Muscle layer of colon (tissue), 2 donors: Measurements from ENCODE around the gene MAPK8IP3.
"Not testable (repeated sequence)": the region's sequence is repeated elsewhere in the genome, so short reads cannot be mapped to it uniquely, and the experiment has no call there.

Experiments
- H3K27ac ChIP-seq: one replicate; pipeline ENCODE4 v1.7.0; 2013; ENCODE audit warnings: low read depth, mild to moderate bottlenecking, low read length, moderate library complexity
- H3K27me3 ChIP-seq, 2 donors: one replicate each; pipeline ENCODE4 v1.7.0; 2013; ENCODE audit warnings: low read length in 2 of 2, mild to moderate bottlenecking in 2 of 2; ENCODE audit not compliant: insufficient read depth in 2 of 2, control insufficient read depth in 1 of 2
- H3K36me3 ChIP-seq: one replicate; pipeline ENCODE4 v1.7.0; 2013; ENCODE audit warnings: mild to moderate bottlenecking, low read length; ENCODE audit not compliant: insufficient read depth
- H3K4me1 ChIP-seq: one replicate; pipeline ENCODE4 v1.7.0; 2013; ENCODE audit warnings: mild to moderate bottlenecking, low read length; ENCODE audit not compliant: insufficient read depth
- H3K4me3 ChIP-seq, 2 donors: one replicate each; pipeline ENCODE4 v1.7.0; 2013; ENCODE audit warnings: low read length in 2 of 2, low read depth in 1 of 2, mild to moderate bottlenecking in 1 of 2, moderate library complexity in 1 of 2
- H3K9ac ChIP-seq: one replicate; pipeline ENCODE4 v1.7.0; 2013; ENCODE audit warnings: low read length
- H3K9me3 ChIP-seq: one replicate; pipeline ENCODE4 v1.7.0; 2013; ENCODE audit warnings: mild to moderate bottlenecking, low read length
- donor health status: abdominal sarcoma.
- donor health status: Adenocarcinoma of cecum.

Gene MAPK8IP3

DNA sequence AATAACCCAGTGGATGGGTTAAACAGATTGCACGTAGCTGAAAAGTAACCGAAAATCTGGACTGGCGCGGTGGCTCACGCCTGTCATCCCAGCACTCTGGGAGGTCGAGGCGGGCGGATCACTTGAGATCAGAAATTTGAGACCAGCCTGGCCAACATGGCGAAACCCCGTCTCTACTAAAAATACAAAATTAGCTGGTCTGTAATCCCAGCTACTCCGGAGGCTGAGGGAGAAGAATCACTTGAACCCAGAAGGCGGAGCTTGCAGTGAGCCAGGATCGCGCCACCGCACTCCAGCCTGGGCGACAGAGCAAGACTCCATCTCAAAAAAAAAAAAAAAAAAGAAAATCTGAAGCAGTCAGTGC, 689 bp upstream of the MAPK8IP3 start:
- H3K4me1 ChIP-seq = peaks cover 20% of the 10 kb centered on the region
- H3K9ac ChIP-seq = peak overlapping the region; percentile 64
- H3K4me3 ChIP-seq = peak overlapping the region; percentile 83 to 89
- H3K9me3 ChIP-seq, H3K27me3 ChIP-seq: not testable (repeated sequence)
- H3K27ac ChIP-seq = peak overlapping the region; percentile 99
- H3K36me3 ChIP-seq = peaks cover 14% of the 10 kb centered on the region

- peak overlapping the region; percentile 99 for H3K27ac ChIP-seq
- H3K9ac ChIP-seq = peak overlapping the region; percentile 86
- H3K36me3 ChIP-seq = peaks cover 6% of the 10 kb centered on the region
- peaks cover 25% of the 10 kb centered on the region for H3K4me1 ChIP-seq
- H3K27me3 ChIP-seq = no peaks in the 10 kb centered on the region
- H3K4me3 ChIP-seq = peak overlapping the region; percentile 83 to 89
- H3K9me3 ChIP-seq = no peaks in the 10 kb centered on the region
These were observed 594 bp downstream of the MAPK8IP3 start for GRCh38 chr16:1706386-1707192.

DNA sequence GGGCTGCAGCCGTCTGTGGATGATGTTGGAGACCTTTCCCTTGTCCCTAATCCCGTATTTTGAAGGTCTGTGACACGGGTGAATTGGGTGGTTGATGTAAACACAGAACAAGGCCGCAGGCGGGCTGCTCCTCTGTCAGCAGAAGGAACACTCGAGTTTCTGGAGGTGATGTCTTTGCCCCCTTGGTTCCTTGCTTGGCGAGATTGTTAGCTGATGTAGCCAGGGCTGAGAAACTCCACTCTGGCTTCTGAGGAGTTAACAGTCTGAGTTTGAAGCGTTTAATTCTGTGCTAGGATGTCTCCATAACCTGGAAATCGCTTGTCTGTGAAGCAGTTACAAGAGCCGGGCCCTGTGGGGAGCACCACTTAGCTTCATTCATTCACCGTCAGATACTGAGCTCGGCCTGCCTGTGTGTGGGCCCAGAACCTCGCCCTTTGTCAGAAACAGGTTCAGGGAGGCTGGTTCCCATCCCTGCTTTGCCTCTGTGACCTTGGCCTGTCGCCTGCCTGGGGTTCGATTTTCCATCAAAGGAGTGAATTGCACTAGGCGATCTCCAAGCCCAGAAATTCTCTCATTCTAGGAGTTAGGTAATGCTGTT, 1.3 kb downstream of the MAPK8IP3 start:
- Histone ChIP-seq H3K36me3 (peaks cover 4% of the 10 kb centered on the region), H3K9me3 (no peaks in the 10 kb centered on the region), H3K4me1 (peaks cover 25% of the 10 kb centered on the region), H3K9ac (peak overlapping the region; percentile 86), H3K4me3 (peak overlapping the region; percentile 76 to 83), H3K27ac (peak overlapping the region; percentile 99), H3K27me3 (no peaks in the 10 kb centered on the region)

GRCh38 chr16:1708083-1708767, 2.2 kb downstream of the MAPK8IP3 start:
- peak overlapping the region; percentile 36 for H3K27ac ChIP-seq
- H3K4me3 ChIP-seq = peak overlapping the region in 1 of 2 donors; percentile 76
- H3K9ac ChIP-seq = peak overlapping the region; percentile 86
- no peaks in the 10 kb centered on the region for H3K9me3 ChIP-seq
- no peaks in the 10 kb centered on the region for H3K27me3 ChIP-seq
- H3K36me3 ChIP-seq = no peaks in the 10 kb centered on the region
- H3K4me1 ChIP-seq = peaks cover 32% of the 10 kb centered on the region

- H3K4me3 ChIP-seq = peak overlapping the region in 1 of 2 donors; percentile 76
- H3K9me3 ChIP-seq = no peaks in the 10 kb centered on the region
- H3K27me3 ChIP-seq = no peaks in the 10 kb centered on the region
- H3K4me1 ChIP-seq = peaks cover 38% of the 10 kb centered on the region
- no peak overlapping the region for H3K27ac ChIP-seq
- H3K36me3 ChIP-seq = no peaks in the 10 kb centered on the region
- no peak overlapping the region for H3K9ac ChIP-seq
These were observed 2.8 kb downstream of the MAPK8IP3 start for GRCh38 chr16:1708768-1709180.

DNA sequence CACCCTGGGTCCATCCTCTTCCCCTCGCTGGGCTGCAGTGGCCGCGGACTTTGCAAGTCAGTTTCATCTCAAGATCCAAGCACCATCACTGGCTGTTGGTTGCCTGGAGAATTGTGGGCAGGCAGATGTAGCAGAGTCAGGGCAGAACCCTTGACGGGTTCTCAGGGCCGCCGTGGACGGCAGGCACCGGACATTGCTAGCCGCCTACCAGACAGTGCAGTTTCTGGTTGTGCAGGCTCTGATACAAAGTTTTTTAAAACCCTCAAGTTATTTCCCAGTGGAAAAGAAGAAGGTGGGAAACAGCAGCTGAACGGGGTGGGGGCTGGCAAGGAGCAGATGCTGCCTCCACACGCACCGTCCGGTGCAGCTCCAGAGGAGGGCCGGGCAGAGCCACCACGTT, 3.4 kb downstream of the MAPK8IP3 start:
- Histone ChIP-seq H3K9ac (no peak overlapping the region), H3K27me3 (no peaks in the 10 kb centered on the region), H3K4me3 (no peak overlapping the region), H3K4me1 (peaks cover 42% of the 10 kb centered on the region), H3K9me3 (no peaks in the 10 kb centered on the region), H3K27ac (no peak overlapping the region), H3K36me3 (no peaks in the 10 kb centered on the region)

GRCh38 chr16:1710811-1711507, 5.0 kb downstream of the MAPK8IP3 start:
- no peaks in the 10 kb centered on the region for H3K36me3 ChIP-seq
- H3K4me1 ChIP-seq = peaks cover 42% of the 10 kb centered on the region
- H3K27me3 ChIP-seq = no peaks in the 10 kb centered on the region
- H3K4me3 ChIP-seq = no peak overlapping the region
- no peak overlapping the region for H3K9ac ChIP-seq
- H3K27ac ChIP-seq = no peak overlapping the region
- no peaks in the 10 kb centered on the region for H3K9me3 ChIP-seq

- no peak overlapping the region for H3K27ac ChIP-seq
- no peak overlapping the region for H3K4me3 ChIP-seq
- no peaks in the 10 kb centered on the region for H3K36me3 ChIP-seq
- no peaks in the 10 kb centered on the region for H3K27me3 ChIP-seq
- no peaks in the 10 kb centered on the region for H3K9me3 ChIP-seq
- peaks cover 36% of the 10 kb centered on the region for H3K4me1 ChIP-seq
- H3K9ac ChIP-seq = no peak overlapping the region
These were observed 6.8 kb downstream of the MAPK8IP3 start for GRCh38 chr16:1712791-1713261.

GRCh38 chr16:1713331-1713730, 7.3 kb downstream of the MAPK8IP3 start:
- peaks cover 31% of the 10 kb centered on the region for H3K4me1 ChIP-seq
- no peaks in the 10 kb centered on the region for H3K36me3 ChIP-seq
- H3K9ac ChIP-seq = no peak overlapping the region
- no peaks in the 10 kb centered on the region for H3K27me3 ChIP-seq
- H3K27ac ChIP-seq = no peak overlapping the region
- H3K9me3 ChIP-seq = no peaks in the 10 kb centered on the region
- no peak overlapping the region for H3K4me3 ChIP-seq

DNA sequence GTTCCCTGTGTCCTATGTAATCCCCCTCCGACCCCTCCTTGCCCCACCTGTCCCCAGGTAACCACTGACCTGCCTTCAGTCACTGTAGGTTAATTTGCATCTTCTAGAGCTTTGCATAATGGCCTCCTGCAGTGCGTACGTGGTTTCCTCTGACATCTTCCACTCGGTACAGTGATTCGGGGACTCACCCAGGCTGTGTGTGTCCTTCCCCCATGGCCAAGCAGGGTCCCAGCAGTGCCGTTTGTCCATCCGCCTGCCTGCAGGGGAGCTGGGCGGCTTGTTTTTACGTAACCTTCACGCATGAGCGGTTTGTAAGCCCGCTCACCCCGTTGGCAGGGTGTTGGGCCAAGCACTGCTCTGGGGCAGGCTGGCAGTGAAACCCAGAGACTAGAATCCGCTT, 7.9 kb downstream of the MAPK8IP3 start:
- Histone ChIP-seq H3K36me3 (no peaks in the 10 kb centered on the region), H3K9me3 (no peaks in the 10 kb centered on the region), H3K4me1 (peaks cover 25% of the 10 kb centered on the region), H3K4me3 (no peak overlapping the region), H3K27me3 (no peaks in the 10 kb centered on the region), H3K9ac (no peak overlapping the region), H3K27ac (no peak overlapping the region)

DNA sequence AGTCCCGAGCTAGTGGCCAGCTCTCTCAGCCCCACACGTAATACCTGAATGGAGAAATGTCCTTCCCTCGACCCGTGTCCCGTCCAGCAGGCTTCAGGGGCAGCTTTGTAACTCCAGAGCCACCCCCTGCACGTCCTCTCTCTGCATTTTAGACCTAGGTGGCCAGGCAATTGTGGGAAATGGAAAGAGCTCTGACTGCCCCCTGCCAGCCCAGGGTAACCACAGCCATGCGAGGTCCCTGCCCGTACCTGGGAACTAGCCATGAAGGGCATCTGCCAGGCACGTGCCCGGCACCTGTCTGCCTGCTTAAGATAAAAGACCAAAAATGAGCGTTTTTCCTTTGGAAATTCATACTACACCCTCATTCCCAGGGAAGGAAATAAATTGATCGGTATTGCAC, 9.2 kb downstream of the MAPK8IP3 start:
- Histone ChIP-seq H3K36me3 (no peaks in the 10 kb centered on the region), H3K4me3 (no peak overlapping the region), H3K27ac (no peak overlapping the region), H3K4me1 (peaks cover 34% of the 10 kb centered on the region), H3K27me3 (no peaks in the 10 kb centered on the region), H3K9me3 (no peaks in the 10 kb centered on the region), H3K9ac (no peak overlapping the region)
